Mammary epithelial cell (primary cell): ENCODE measurements around the gene RNF207.

Source experiments
- EZH2 ChIP-seq: IDR thresholded peaks from 2 replicates; pipeline ENCODE4 v1.6.1; 2012; ENCODE audit warnings: low read length, inconsistent platforms, borderline replicate concordance
- TF ChIP-seq, protein P1 (sequence below), 2 donors: IDR thresholded peaks in 1 of 2; conservative IDR thresholded peaks in 1 of 2; 2 replicates each; pipeline ENCODE4 v1.5.1; 2011 to 2012; ENCODE audit warnings: inconsistent platforms in 2 of 2, low read length in 2 of 2, mild to moderate bottlenecking in 2 of 2, control low read depth in 1 of 2, low read depth in 1 of 2; ENCODE audit not compliant: insufficient read depth in 1 of 2; ENCODE audit errors: extremely low read depth in 1 of 2

DNA sequence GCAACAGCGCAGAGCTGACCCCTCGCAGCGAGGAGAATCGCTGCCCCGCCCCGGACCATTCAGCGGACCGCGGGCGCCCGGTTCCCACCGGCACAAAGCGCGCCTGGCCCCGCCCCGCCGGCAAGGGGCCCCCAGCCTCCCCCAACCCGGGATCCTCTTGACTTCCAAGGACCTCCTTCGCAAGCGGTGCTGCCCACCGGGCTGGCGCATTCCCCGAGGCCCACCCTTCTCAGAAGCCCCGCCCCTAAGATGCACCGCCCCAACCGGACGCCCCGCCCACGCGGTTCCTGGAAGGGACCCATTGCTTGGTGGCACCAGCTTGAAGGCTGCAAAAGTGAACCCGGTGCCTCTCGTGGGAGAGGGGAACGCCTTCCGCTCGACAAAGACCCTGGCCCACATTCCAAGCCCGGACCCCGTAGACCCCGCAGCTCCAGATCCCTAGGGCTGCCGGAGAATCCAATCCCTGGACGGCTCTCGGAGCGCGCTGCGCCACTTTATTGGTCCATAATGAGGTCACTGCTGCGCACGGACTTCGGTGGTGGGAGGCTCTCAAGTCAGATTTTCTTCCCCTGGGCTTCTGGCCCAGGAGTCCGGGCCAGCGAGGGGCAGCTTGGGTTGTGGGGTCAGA, 40.1 kb downstream of the RNF207 start:
- TF ChIP-seq, protein P1, sequence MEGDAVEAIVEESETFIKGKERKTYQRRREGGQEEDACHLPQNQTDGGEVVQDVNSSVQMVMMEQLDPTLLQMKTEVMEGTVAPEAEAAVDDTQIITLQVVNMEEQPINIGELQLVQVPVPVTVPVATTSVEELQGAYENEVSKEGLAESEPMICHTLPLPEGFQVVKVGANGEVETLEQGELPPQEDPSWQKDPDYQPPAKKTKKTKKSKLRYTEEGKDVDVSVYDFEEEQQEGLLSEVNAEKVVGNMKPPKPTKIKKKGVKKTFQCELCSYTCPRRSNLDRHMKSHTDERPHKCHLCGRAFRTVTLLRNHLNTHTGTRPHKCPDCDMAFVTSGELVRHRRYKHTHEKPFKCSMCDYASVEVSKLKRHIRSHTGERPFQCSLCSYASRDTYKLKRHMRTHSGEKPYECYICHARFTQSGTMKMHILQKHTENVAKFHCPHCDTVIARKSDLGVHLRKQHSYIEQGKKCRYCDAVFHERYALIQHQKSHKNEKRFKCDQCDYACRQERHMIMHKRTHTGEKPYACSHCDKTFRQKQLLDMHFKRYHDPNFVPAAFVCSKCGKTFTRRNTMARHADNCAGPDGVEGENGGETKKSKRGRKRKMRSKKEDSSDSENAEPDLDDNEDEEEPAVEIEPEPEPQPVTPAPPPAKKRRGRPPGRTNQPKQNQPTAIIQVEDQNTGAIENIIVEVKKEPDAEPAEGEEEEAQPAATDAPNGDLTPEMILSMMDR (conservative IDR thresholded peaks at IDR 0.05 in 1 of 2, IDR thresholded peaks at IDR 0.05 in 1 of 2; ENCODE audit: extremely low read depth in 1 of 2, insufficient read depth in 1 of 2, low read depth in 1 of 2, low read length in 2 of 2) = no peak
- no peak for TF ChIP-seq EZH2
